Keratinocyte (primary cell): ENCODE data around the gene SLC25A30.

ENCODE experiments used
- CTCF ChIP-seq, 3 experiments: IDR thresholded peaks in 1 of 3; conservative IDR thresholded peaks in 1 of 3; optimal IDR thresholded peaks in 1 of 3; 2 replicates in 2 of 3; 3 replicates in 1 of 3; pipeline versions ENCODE3 to v1.5.1; 2011; ENCODE audit warnings: low read length in 3 of 3, mild to moderate bottlenecking in 3 of 3, moderate library complexity in 2 of 3, control low read depth in 1 of 3, inconsistent platforms in 1 of 3; ENCODE audit not compliant: insufficient read depth in 2 of 3; ENCODE audit errors: extremely low read depth in 1 of 3
- EZH2 ChIP-seq: IDR thresholded peaks from one replicate; pipeline ENCODE4 v1.6.1; 2012; ENCODE audit warnings: inconsistent platforms, mild to moderate bottlenecking, low read length, moderate library complexity

- TF ChIP-seq CTCF (optimal IDR thresholded peaks at IDR 0.05 in 1 of 3, IDR thresholded peaks at IDR 0.05 in 1 of 3, conservative IDR thresholded peaks at IDR 0.05 in 1 of 3; ENCODE audit: extremely low read depth in 1 of 3, insufficient read depth in 2 of 3, low read length in 3 of 3) = no peak
- no peak for TF ChIP-seq EZH2
These were observed 49.1 kb downstream of the SLC25A30 start for GRCh38 chr13:45369116-45369515.
